ENCODE data around the gene NFIL3. TPM values are rescaled to one million over a fixed set of nuclear protein-coding genes. Genes with fewer than 3 reads are reported as not detected.

The NFIL3 gene
- polyA plus RNA-seq, 4 donors = 10.1 to 72.9 (median 16.4) TPM

DNA sequence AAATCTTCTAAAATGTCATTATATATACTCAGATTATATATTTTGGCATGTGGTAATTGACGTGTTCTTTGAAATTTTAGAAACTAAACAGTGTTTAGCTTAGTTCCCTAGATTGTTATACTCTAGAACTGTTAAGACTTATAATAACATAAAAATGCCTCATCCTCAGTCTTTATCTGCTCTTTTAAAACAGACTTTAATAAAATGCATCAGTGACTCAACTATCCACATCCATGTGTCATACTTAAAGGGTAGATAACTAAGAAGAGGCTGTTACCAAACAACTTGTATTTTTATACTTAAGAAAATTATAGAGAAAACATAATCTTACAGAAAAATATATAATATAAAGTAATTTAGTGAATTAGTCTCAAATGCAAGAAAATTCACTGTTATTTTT, 15.2 kb downstream of the NFIL3 start:
- no peaks in the 10 kb centered on the region for H3K9me3 ChIP-seq (ENCODE audit: control insufficient read depth in 2 of 2, insufficient read depth in 1 of 2, low read depth in 1 of 2, low read length in 1 of 2)
- 98 to 100% (median 100%) methylated on average over 1 of the region's 1 CpG for whole genome bisulfite sequencing, 3 donors
- H3K4me1 ChIP-seq (ENCODE audit: control insufficient read depth in 3 of 3, insufficient read depth in 2 of 3, low read depth in 1 of 3, low read length in 2 of 3) = no peaks in the 10 kb centered on the region
- no peak overlapping the region for H3K4me3 ChIP-seq (ENCODE audit: low read depth in 1 of 3, low read length in 3 of 3)
- FAIRE-seq (no peak), DNase-seq (no peak)
- H3K27me3 ChIP-seq (ENCODE audit: control insufficient read depth in 3 of 3, insufficient read depth in 3 of 3, low read length in 3 of 3) = no peaks in the 10 kb centered on the region
- H3K27ac ChIP-seq (ENCODE audit: low read depth in 1 of 3, low read length in 2 of 3) = no peak overlapping the region
- H3K36me3 ChIP-seq (ENCODE audit: control insufficient read depth in 3 of 3, insufficient read depth in 2 of 3, low read depth in 1 of 3, low read length in 3 of 3) = peaks cover 15 to 18% (median 16%) of the 10 kb centered on the region in 3 donors

- H3K4me3 ChIP-seq (ENCODE audit: low read depth in 1 of 3, low read length in 3 of 3) = no peak overlapping the region
- peaks cover 15 to 16% (median 16%) of the 10 kb centered on the region in 3 donors for H3K36me3 ChIP-seq (ENCODE audit: control insufficient read depth in 3 of 3, insufficient read depth in 2 of 3, low read depth in 1 of 3, low read length in 3 of 3)
- H3K27ac ChIP-seq (ENCODE audit: low read depth in 1 of 3, low read length in 2 of 3) = no peak overlapping the region
- H3K27me3 ChIP-seq (ENCODE audit: control insufficient read depth in 3 of 3, insufficient read depth in 3 of 3, low read length in 3 of 3) = no peaks in the 10 kb centered on the region
- no peak for DNase-seq
- no peak for FAIRE-seq
- no peaks in the 10 kb centered on the region for H3K9me3 ChIP-seq (ENCODE audit: control insufficient read depth in 2 of 2, insufficient read depth in 1 of 2, low read depth in 1 of 2, low read length in 1 of 2)
- 90 to 94% (median 94%) methylated on average over 12 of the region's 12 CpGs for WGBS, 3 donors
- no peaks in the 10 kb centered on the region for H3K4me1 ChIP-seq (ENCODE audit: control insufficient read depth in 3 of 3, insufficient read depth in 2 of 3, low read depth in 1 of 3, low read length in 2 of 3)
Observed at GRCh38 chr9:91407580-91408318, 15.9 kb downstream of the NFIL3 start.

DNA sequence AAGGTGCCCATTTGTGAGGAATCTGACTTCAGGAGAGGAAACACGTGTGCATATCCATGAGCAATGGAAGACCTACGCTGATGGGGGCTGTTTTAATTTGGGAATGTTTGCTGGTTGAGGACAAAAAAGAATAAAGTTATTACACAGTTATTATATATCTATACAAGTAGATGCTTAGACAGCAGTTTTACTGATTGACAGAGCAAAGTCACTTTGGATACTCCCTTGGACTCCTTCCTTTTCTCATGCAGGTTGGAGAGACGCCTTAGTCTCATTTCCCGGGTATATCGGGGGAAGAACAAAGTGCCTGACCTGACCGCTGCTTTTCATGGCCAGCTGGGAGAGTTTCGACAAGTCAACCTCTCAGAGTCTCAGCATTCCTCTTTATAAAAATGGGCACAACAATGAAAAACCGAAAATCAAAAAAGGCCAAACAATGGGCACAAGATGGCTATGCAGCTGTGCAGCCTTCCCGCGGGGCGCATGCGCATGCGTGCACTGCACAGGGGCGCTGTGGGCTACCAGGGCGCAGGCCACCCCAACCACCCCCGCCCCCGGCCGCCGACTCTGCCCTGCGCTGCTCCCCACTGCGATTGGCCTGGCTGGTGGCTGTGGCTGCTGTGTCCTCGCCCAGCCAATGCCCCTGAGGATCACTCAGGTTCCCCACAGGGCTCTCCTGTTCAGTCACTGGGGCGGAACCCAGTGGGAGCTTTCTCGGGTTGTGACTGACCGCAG, 18.1 kb downstream of the NFIL3 start:
- H3K9me3 ChIP-seq (ENCODE audit: control insufficient read depth in 2 of 2, insufficient read depth in 1 of 2, low read depth in 1 of 2, low read length in 1 of 2) = no peaks in the 10 kb centered on the region
- 95 to 97% (median 96%) methylated on average over 24 to 25 of the region's 25 CpGs for WGBS, 3 donors
- no peaks in the 10 kb centered on the region for H3K4me1 ChIP-seq (ENCODE audit: control insufficient read depth in 3 of 3, insufficient read depth in 2 of 3, low read depth in 1 of 3, low read length in 2 of 3)
- no peaks in the 10 kb centered on the region for H3K27me3 ChIP-seq (ENCODE audit: control insufficient read depth in 3 of 3, insufficient read depth in 3 of 3, low read length in 3 of 3)
- H3K36me3 ChIP-seq (ENCODE audit: control insufficient read depth in 3 of 3, insufficient read depth in 2 of 3, low read depth in 1 of 3, low read length in 3 of 3) = peaks cover 15 to 16% (median 16%) of the 10 kb centered on the region in 3 donors
- DNase-seq (no peak), FAIRE-seq (no peak)
- no peak overlapping the region for H3K27ac ChIP-seq (ENCODE audit: low read depth in 1 of 3, low read length in 2 of 3)
- no peak overlapping the region for H3K4me3 ChIP-seq (ENCODE audit: low read depth in 1 of 3, low read length in 3 of 3)

GRCh38 chr9:91403665-91404543, 19.7 kb downstream of the NFIL3 start:
- no peak overlapping the region for H3K27ac ChIP-seq (ENCODE audit: low read depth in 1 of 3, low read length in 2 of 3)
- WGBS, 3 donors = 81 to 91% (median 86%) methylated on average over 14 of the region's 14 CpGs

DNA sequence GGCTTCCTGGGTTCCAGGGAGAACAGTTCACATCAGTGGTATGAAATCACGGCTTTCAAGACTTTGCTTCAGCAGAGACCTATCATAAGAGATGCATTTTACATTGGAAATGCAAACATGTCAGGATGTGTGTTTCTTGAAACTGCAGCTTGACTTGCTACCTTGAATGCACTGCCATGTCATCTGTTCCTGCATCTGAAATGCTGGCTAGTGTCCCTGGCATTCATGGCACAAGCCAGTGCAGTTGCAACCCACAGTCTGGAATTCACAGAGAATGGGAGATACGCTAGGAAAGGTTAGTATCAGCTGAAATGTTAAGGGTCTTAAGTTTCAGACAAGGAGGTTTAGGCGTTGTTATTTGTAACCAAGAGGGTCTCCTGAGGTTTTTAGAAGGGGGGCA, 24.7 kb downstream of the NFIL3 start:
- Histone ChIP-seq H3K27ac (ENCODE audit: low read depth in 1 of 3, low read length in 2 of 3) (no peak overlapping the region), H3K36me3 (ENCODE audit: control insufficient read depth in 3 of 3, insufficient read depth in 2 of 3, low read depth in 1 of 3, low read length in 3 of 3) (no peaks in the 10 kb centered on the region), H3K9me3 (ENCODE audit: control insufficient read depth in 2 of 2, insufficient read depth in 1 of 2, low read depth in 1 of 2, low read length in 1 of 2) (no peaks in the 10 kb centered on the region), H3K4me3 (ENCODE audit: low read depth in 1 of 3, low read length in 3 of 3) (no peak overlapping the region), H3K4me1 (ENCODE audit: control insufficient read depth in 3 of 3, insufficient read depth in 2 of 3, low read depth in 1 of 3, low read length in 2 of 3) (no peaks in the 10 kb centered on the region), H3K27me3 (ENCODE audit: control insufficient read depth in 3 of 3, insufficient read depth in 3 of 3, low read length in 3 of 3) (no peaks in the 10 kb centered on the region)
- FAIRE-seq = no peak
- 82 to 89% (median 87%) methylated on average over 3 of the region's 3 CpGs for WGBS, 3 donors
- DNase-seq = no peak

More at GRCh38 chr9:91403665-91404543, 19.7 kb downstream of the NFIL3 start:
- Histone ChIP-seq H3K9me3 (ENCODE audit: control insufficient read depth in 2 of 2, insufficient read depth in 1 of 2, low read depth in 1 of 2, low read length in 1 of 2) (no peaks in the 10 kb centered on the region), H3K4me3 (ENCODE audit: low read depth in 1 of 3, low read length in 3 of 3) (no peak overlapping the region), H3K27me3 (ENCODE audit: control insufficient read depth in 3 of 3, insufficient read depth in 3 of 3, low read length in 3 of 3) (no peaks in the 10 kb centered on the region), H3K36me3 (ENCODE audit: control insufficient read depth in 3 of 3, insufficient read depth in 2 of 3, low read depth in 1 of 3, low read length in 3 of 3) (peaks cover 3 to 9% (median 6%) of the 10 kb centered on the region in 3 donors), H3K4me1 (ENCODE audit: control insufficient read depth in 3 of 3, insufficient read depth in 2 of 3, low read depth in 1 of 3, low read length in 2 of 3) (no peaks in the 10 kb centered on the region)
- DNase-seq = no peak
- FAIRE-seq = no peak

- H3K27me3 ChIP-seq (ENCODE audit: control insufficient read depth in 3 of 3, insufficient read depth in 3 of 3, low read length in 3 of 3) = no peaks in the 10 kb centered on the region
- H3K4me3 ChIP-seq (ENCODE audit: low read depth in 1 of 3, low read length in 3 of 3) = no peak overlapping the region
- H3K4me1 ChIP-seq (ENCODE audit: control insufficient read depth in 3 of 3, insufficient read depth in 2 of 3, low read depth in 1 of 3, low read length in 2 of 3) = no peaks in the 10 kb centered on the region
- no peak for FAIRE-seq
- no peak overlapping the region for H3K27ac ChIP-seq (ENCODE audit: low read depth in 1 of 3, low read length in 2 of 3)
- 66 to 80% (median 73%) methylated on average over 7 of the region's 7 CpGs for WGBS, 3 donors
- no peaks in the 10 kb centered on the region for H3K36me3 ChIP-seq (ENCODE audit: control insufficient read depth in 3 of 3, insufficient read depth in 2 of 3, low read depth in 1 of 3, low read length in 3 of 3)
- DNase-seq = no peak
- no peaks in the 10 kb centered on the region for H3K9me3 ChIP-seq (ENCODE audit: control insufficient read depth in 2 of 2, insufficient read depth in 1 of 2, low read depth in 1 of 2, low read length in 1 of 2)
Observed at GRCh38 chr9:91395553-91396471, 27.8 kb downstream of the NFIL3 start.

- no peak overlapping the region for H3K27ac ChIP-seq (ENCODE audit: low read depth in 1 of 3, low read length in 2 of 3)
- FAIRE-seq (no peak), DNase-seq (peak in 1 of 2 donors; percentile 55)
- 76% methylated on average over 4 of the region's 4 CpGs for WGBS, 3 donors
- no peaks in the 10 kb centered on the region for H3K36me3 ChIP-seq (ENCODE audit: control insufficient read depth in 3 of 3, insufficient read depth in 2 of 3, low read depth in 1 of 3, low read length in 3 of 3)
- no peaks in the 10 kb centered on the region for H3K9me3 ChIP-seq (ENCODE audit: control insufficient read depth in 2 of 2, insufficient read depth in 1 of 2, low read depth in 1 of 2, low read length in 1 of 2)
- no peak overlapping the region for H3K4me3 ChIP-seq (ENCODE audit: low read depth in 1 of 3, low read length in 3 of 3)
- no peaks in the 10 kb centered on the region for H3K27me3 ChIP-seq (ENCODE audit: control insufficient read depth in 3 of 3, insufficient read depth in 3 of 3, low read length in 3 of 3)
- H3K4me1 ChIP-seq (ENCODE audit: control insufficient read depth in 3 of 3, insufficient read depth in 2 of 3, low read depth in 1 of 3, low read length in 2 of 3) = no peaks in the 10 kb centered on the region
Observed at GRCh38 chr9:91395106-91395552, 28.5 kb downstream of the NFIL3 start.

All from small intestine (tissue), 7 donors.